Measurements from ENCODE around the gene LYPD6B. TPM values are rescaled to one million over a fixed set of nuclear protein-coding genes. Genes with fewer than 3 reads are reported as not detected.

The LYPD6B gene
- total RNA-seq, 5 donors from 2014 or later (not counting 1 experiment from before 2014, with no cell fraction given), result not detected

DNA sequence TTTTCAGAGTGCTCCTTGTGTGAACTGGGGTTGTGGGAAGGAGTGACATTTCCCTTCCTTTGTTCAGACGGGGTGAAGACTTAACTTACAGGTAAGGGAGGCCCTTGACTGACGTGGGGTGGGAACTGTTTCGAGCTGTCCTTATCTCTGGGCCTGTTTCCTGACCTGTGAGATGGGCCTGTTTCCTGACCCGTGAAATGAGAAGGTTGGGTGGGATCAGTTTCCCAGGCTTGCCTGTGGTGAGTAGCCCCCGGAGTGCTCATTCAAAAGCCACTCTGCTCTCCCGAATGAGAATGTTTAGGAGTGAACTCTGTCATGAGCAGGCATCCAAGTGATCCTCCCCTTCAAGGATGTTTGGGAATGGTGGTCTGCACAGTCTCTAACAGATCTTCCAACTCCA lies 4.1 kb upstream of the LYPD6B start:
- H3K9me3 ChIP-seq, result no peaks in the 10 kb centered on the region
- ChIA-PET CTCF (interaction anchor here in 1 of 2 donors (0.6 kb wide), 1 partner anchor 1054 kb away, joined by 4 read pairs; no protein-coding TSS in a partner anchor), POLR2A (no interaction called here)
- ATAC-seq (replicated peaks in 1 of 4), result no peak
- H3K36me3 Mint-ChIP-seq, result no peaks in the 10 kb centered on the region
- 62% methylated on average over 3 of the region's 6 CpGs for WGBS (ENCODE audit: insufficient coverage)
- H3K27ac Mint-ChIP-seq, result no peak overlapping the region
- H3K27ac ChIP-seq (ENCODE audit: low read length), result no peak overlapping the region
- H3K4me1 Mint-ChIP-seq, result peaks cover 6 to 13% (median 9%) of the 10 kb centered on the region in 3 donors
- H3K9me3 Mint-ChIP-seq, result no peaks in the 10 kb centered on the region
- peaks cover 0 to 4% of the 10 kb centered on the region in 2 experiments for H3K4me1 ChIP-seq (ENCODE audit: control insufficient read depth in 1 of 2, extremely low read depth in 1 of 2, insufficient read depth in 2 of 2, low read length in 2 of 2)
- no peak overlapping the region for H3K4me3 Mint-ChIP-seq
- H3K36me3 ChIP-seq (ENCODE audit: control insufficient read depth in 2 of 2, extremely low read depth in 1 of 2, insufficient read depth in 1 of 2, low read length in 1 of 2), result no peaks in the 10 kb centered on the region
- no peak for DNase-seq
- no peak overlapping the region for H3K4me3 ChIP-seq (ENCODE audit: control insufficient read depth in 1 of 2, extremely low read depth in 1 of 2, low read length in 1 of 2)
- peaks cover 21 to 43% of the 10 kb centered on the region in 2 donors for H3K27me3 Mint-ChIP-seq
- peaks cover 3 to 41% of the 10 kb centered on the region in 2 experiments for H3K27me3 ChIP-seq (replicated peaks in 1 of 2; ENCODE audit: control insufficient read depth in 2 of 2, extremely low read depth in 1 of 2, insufficient read depth in 2 of 2, low read length in 1 of 2)

DNA sequence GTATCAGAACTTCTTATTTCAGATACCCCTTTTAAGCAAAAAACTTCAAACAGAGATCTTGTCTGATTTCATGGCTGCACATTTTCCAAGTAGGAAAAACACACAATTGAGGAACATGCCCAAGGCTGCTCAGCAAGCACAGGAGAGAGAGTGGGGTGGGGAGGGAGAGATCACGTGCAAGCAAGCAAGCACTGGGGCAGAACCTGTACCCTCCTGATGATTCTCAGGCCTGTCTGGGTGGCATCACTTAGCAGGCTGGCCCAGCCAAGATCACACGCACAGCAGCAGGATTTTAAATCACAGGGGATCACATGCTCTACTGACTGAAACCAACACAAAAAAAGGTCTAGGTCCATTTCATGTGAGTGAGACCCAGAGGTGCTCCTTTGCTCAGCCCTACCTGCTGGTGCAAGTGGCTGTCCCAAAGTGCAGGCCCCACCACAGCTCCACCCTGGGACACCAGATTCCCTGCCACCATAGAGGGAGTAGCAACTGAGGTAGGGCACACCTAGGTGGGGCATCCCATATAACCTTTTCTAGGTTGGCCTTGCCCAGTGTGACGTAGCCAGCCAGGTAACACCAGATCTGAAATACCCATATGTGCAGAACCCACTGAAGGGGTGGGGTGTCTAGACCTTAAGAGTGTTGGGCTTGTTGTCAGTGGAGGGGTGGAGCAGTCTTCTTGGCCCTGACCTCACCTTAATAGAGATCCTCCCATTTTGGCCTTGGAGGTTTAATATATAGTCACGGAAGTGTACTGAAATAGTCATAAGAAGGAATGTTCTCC lies 1.8 kb upstream of the LYPD6B start:
- Histone ChIP-seq H3K4me1 (ENCODE audit: control insufficient read depth in 1 of 2, extremely low read depth in 1 of 2, insufficient read depth in 2 of 2, low read length in 2 of 2) (peaks cover 0 to 4% of the 10 kb centered on the region in 2 experiments), H3K27me3 (replicated peaks in 1 of 2; ENCODE audit: control insufficient read depth in 2 of 2, extremely low read depth in 1 of 2, insufficient read depth in 2 of 2, low read length in 1 of 2) (peaks cover 5 to 56% of the 10 kb centered on the region in 2 experiments), H3K36me3 (ENCODE audit: control insufficient read depth in 2 of 2, extremely low read depth in 1 of 2, insufficient read depth in 1 of 2, low read length in 1 of 2) (no peaks in the 10 kb centered on the region), H3K9me3 (no peaks in the 10 kb centered on the region), H3K27ac (ENCODE audit: low read length) (no peak overlapping the region), H3K4me3 (ENCODE audit: control insufficient read depth in 1 of 2, extremely low read depth in 1 of 2, low read length in 1 of 2) (no peak overlapping the region)
- peak overlapping the region in 1 of 3 donors; percentile 26 for H3K4me3 Mint-ChIP-seq
- no peak overlapping the region for H3K27ac Mint-ChIP-seq
- CTCF ChIA-PET, result no interaction called here
- ATAC-seq (replicated peaks in 1 of 4), result no peak
- H3K36me3 Mint-ChIP-seq, result no peaks in the 10 kb centered on the region
- POLR2A ChIA-PET, result no interaction called here
- H3K4me1 Mint-ChIP-seq, result peaks cover 6 to 13% (median 9%) of the 10 kb centered on the region in 3 donors
- DNase-seq, result no peak
- no peaks in the 10 kb centered on the region for H3K9me3 Mint-ChIP-seq
- H3K27me3 Mint-ChIP-seq, result peaks cover 36 to 59% of the 10 kb centered on the region in 2 donors
- WGBS (ENCODE audit: insufficient coverage), result 76% methylated on average over 2 of the region's 4 CpGs

DNA sequence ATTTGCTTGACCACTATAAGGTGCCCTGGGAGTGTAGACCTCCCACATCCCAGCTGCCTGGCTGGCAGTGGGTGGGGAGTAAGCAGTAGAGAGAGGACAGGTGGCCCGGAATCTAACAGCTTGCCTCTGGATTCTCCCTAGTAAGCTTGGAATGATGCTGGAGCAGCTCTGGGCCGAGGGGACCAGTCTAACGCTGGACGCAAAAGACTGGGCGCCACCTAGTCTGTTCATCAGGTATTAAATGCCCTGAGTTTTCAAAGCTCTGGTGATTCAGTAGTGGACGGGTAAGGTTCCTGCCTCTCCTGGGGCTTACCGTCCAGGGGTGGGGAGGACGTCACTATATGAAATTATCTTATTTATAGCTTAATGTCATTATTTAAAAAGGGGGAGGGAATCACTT lies 648 bp upstream of the LYPD6B start:
- no peaks in the 10 kb centered on the region for H3K36me3 ChIP-seq (ENCODE audit: control insufficient read depth in 2 of 2, extremely low read depth in 1 of 2, insufficient read depth in 1 of 2, low read length in 1 of 2)
- Mint-ChIP-seq H3K36me3 (no peaks in the 10 kb centered on the region), H3K27ac (no peak overlapping the region), H3K9me3 (no peaks in the 10 kb centered on the region), H3K4me3 (peak overlapping the region in 2 of 3 donors; percentile 25 to 34), H3K27me3 (peaks cover 39 to 56% of the 10 kb centered on the region in 2 donors), H3K4me1 (peaks cover 5 to 6% (median 6%) of the 10 kb centered on the region in 3 donors)
- no peak for ATAC-seq (replicated peaks in 1 of 4)
- POLR2A ChIA-PET, result no interaction called here
- no peak overlapping the region for H3K4me3 ChIP-seq (ENCODE audit: control insufficient read depth in 1 of 2, extremely low read depth in 1 of 2, low read length in 1 of 2)
- 63% methylated on average over 3 of the region's 8 CpGs for WGBS (ENCODE audit: insufficient coverage)
- no peak for DNase-seq
- no peaks in the 10 kb centered on the region for H3K9me3 ChIP-seq
- no peak overlapping the region for H3K27ac ChIP-seq (ENCODE audit: low read length)
- CTCF ChIA-PET, result no interaction called here
- H3K27me3 ChIP-seq (replicated peaks in 1 of 2; ENCODE audit: control insufficient read depth in 2 of 2, extremely low read depth in 1 of 2, insufficient read depth in 2 of 2, low read length in 1 of 2), result peaks cover 5 to 52% of the 10 kb centered on the region in 2 experiments
- peaks cover 0 to 4% of the 10 kb centered on the region in 2 experiments for H3K4me1 ChIP-seq (ENCODE audit: control insufficient read depth in 1 of 2, extremely low read depth in 1 of 2, insufficient read depth in 2 of 2, low read length in 2 of 2)

DNA sequence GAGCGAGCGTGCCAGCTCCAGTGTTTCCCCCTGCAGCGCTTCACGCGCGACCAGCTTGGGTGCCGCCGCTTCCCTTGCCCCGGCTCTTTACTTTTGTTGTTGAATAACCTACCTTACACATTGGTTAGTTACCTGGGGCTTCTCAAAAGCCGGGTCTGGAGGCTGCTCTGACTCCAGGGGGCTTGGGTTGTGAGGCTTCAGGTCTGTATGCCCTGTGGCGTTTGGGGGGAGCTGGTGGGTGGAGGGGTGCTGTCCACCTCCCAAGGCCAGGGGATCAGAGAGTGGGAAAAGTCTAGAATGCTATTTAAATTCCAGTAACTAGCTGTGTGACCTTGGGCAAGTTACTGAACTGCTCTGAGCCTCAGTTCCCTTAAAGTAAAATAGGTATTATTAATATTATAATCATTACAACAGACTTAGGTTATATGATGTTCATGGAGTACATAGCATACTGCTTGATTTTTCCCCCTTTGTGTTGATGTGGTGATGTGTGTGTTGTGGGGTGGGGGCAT lies 770 bp downstream of the LYPD6B start:
- Mint-ChIP-seq H3K36me3 (no peaks in the 10 kb centered on the region), H3K9me3 (no peaks in the 10 kb centered on the region), H3K27me3 (peaks cover 34 to 47% of the 10 kb centered on the region in 2 donors), H3K27ac (no peak overlapping the region), H3K4me1 (peaks cover 5 to 6% (median 6%) of the 10 kb centered on the region in 3 donors), H3K4me3 (peak overlapping the region in 2 of 3 donors; percentile 13 to 43)
- no peaks in the 10 kb centered on the region for H3K9me3 ChIP-seq
- H3K4me3 ChIP-seq (ENCODE audit: control insufficient read depth in 1 of 2, extremely low read depth in 1 of 2, low read length in 1 of 2), result no peak overlapping the region
- DNase-seq, result no peak
- 37% methylated on average over 4 of the region's 11 CpGs for WGBS (ENCODE audit: insufficient coverage)
- ChIA-PET POLR2A (no interaction called here), CTCF (no interaction called here)
- H3K36me3 ChIP-seq (ENCODE audit: control insufficient read depth in 2 of 2, extremely low read depth in 1 of 2, insufficient read depth in 1 of 2, low read length in 1 of 2), result no peaks in the 10 kb centered on the region
- peaks cover 0 to 4% of the 10 kb centered on the region in 2 experiments for H3K4me1 ChIP-seq (ENCODE audit: control insufficient read depth in 1 of 2, extremely low read depth in 1 of 2, insufficient read depth in 2 of 2, low read length in 2 of 2)
- no peak overlapping the region for H3K27ac ChIP-seq (ENCODE audit: low read length)
- no peak for ATAC-seq (replicated peaks in 1 of 4)
- peaks cover 5 to 51% of the 10 kb centered on the region in 2 experiments for H3K27me3 ChIP-seq (replicated peaks in 1 of 2; ENCODE audit: control insufficient read depth in 2 of 2, extremely low read depth in 1 of 2, insufficient read depth in 2 of 2, low read length in 1 of 2)

DNA sequence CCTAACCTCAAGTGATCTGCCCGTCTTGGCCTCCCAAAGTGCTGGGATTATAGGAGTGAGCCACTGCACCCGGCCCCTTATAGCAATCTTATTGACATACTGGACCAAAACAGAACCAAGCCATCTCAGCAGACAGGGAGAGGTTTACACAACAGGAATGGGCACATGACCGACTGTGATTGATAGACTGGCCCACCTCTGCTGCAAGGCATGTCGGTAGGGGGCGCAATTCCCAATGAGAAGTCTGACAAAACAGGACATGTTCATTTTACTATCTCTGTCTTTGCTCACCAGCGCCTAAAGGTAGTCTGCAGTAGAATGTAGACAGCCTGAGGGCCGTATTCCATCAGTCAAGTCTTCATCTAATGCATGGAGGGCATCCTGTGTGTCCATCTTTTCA lies 2.0 kb downstream of the LYPD6B start:
- 79% methylated on average over 2 of the region's 7 CpGs for WGBS (ENCODE audit: insufficient coverage)
- Histone ChIP-seq H3K36me3 (ENCODE audit: control insufficient read depth in 2 of 2, extremely low read depth in 1 of 2, insufficient read depth in 1 of 2, low read length in 1 of 2) (no peaks in the 10 kb centered on the region), H3K27ac (ENCODE audit: low read length) (no peak overlapping the region), H3K27me3 (replicated peaks in 1 of 2; ENCODE audit: control insufficient read depth in 2 of 2, extremely low read depth in 1 of 2, insufficient read depth in 2 of 2, low read length in 1 of 2) (peaks cover 5 to 47% of the 10 kb centered on the region in 2 experiments), H3K4me1 (ENCODE audit: control insufficient read depth in 1 of 2, extremely low read depth in 1 of 2, insufficient read depth in 2 of 2, low read length in 2 of 2) (peaks cover 0 to 4% of the 10 kb centered on the region in 2 experiments), H3K9me3 (no peaks in the 10 kb centered on the region), H3K4me3 (ENCODE audit: control insufficient read depth in 1 of 2, extremely low read depth in 1 of 2, low read length in 1 of 2) (no peak overlapping the region)
- H3K27ac Mint-ChIP-seq, result no peak overlapping the region
- peaks cover 39 to 43% of the 10 kb centered on the region in 2 donors for H3K27me3 Mint-ChIP-seq
- CTCF ChIA-PET, result interaction anchor here in 1 of 2 donors (0.6 kb wide), 1 partner anchor 1864 kb away, joined by 3 read pairs; no protein-coding TSS in a partner anchor
- ATAC-seq (replicated peaks in 1 of 4) (no peak), DNase-seq (peak in 20 of 35 experiments; percentile 10 to 52 (median 16))
- H3K9me3 Mint-ChIP-seq, result peaks cover 4 to 8% (median 4%) of the 10 kb centered on the region in 3 donors
- POLR2A ChIA-PET, result interaction anchor here in 1 of 2 donors (0.6 kb wide), 1 partner anchor 493 kb away, joined by 3 read pairs; no protein-coding TSS in a partner anchor
- peaks cover 5 to 6% (median 6%) of the 10 kb centered on the region in 3 donors for H3K4me1 Mint-ChIP-seq
- H3K36me3 Mint-ChIP-seq, result no peaks in the 10 kb centered on the region
- H3K4me3 Mint-ChIP-seq, result no peak overlapping the region

DNA sequence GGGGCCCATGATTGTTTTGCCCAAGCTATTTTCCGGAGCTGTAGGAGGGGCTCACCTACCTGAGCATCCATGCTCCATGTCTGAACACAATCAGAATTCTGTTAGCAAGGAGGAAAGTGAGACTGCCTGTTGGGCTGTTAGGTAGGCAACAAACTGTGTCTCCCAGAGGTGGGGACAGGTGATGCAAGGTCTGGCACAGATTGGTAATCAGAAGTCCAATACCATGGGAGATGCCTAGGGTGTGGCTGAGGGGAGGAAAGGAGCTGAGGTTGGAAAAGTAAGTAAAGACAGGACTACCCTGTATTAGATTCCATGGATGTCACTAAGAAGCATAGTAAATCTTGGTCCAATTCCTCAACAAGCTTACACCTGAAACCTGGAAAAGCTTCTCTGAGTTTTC lies 3.0 kb downstream of the LYPD6B start:
- Mint-ChIP-seq H3K4me1 (peaks cover 5 to 6% (median 6%) of the 10 kb centered on the region in 3 donors), H3K36me3 (no peaks in the 10 kb centered on the region), H3K27ac (no peak overlapping the region), H3K27me3 (peaks cover 34 to 40% of the 10 kb centered on the region in 2 donors), H3K4me3 (no peak overlapping the region), H3K9me3 (peaks cover 4 to 14% (median 8%) of the 10 kb centered on the region in 3 donors)
- no peaks in the 10 kb centered on the region for H3K36me3 ChIP-seq (ENCODE audit: control insufficient read depth in 2 of 2, extremely low read depth in 1 of 2, insufficient read depth in 1 of 2, low read length in 1 of 2)
- WGBS (ENCODE audit: insufficient coverage), result no CpG with 5 or more reads among the region's 1 CpG
- ATAC-seq (replicated peaks in 1 of 4), result no peak
- ChIA-PET POLR2A (no interaction called here), CTCF (interaction anchor here in 1 of 2 donors (0.5 kb wide), 1 partner anchor 188 kb away, joined by 4 read pairs; no protein-coding TSS in a partner anchor)
- H3K4me3 ChIP-seq (ENCODE audit: control insufficient read depth in 1 of 2, extremely low read depth in 1 of 2, low read length in 1 of 2), result no peak overlapping the region
- DNase-seq, result no peak
- peaks cover 0 to 4% of the 10 kb centered on the region in 2 experiments for H3K4me1 ChIP-seq (ENCODE audit: control insufficient read depth in 1 of 2, extremely low read depth in 1 of 2, insufficient read depth in 2 of 2, low read length in 2 of 2)
- H3K9me3 ChIP-seq, result no peaks in the 10 kb centered on the region
- peaks cover 5 to 43% of the 10 kb centered on the region in 2 experiments for H3K27me3 ChIP-seq (replicated peaks in 1 of 2; ENCODE audit: control insufficient read depth in 2 of 2, extremely low read depth in 1 of 2, insufficient read depth in 2 of 2, low read length in 1 of 2)
- no peak overlapping the region for H3K27ac ChIP-seq (ENCODE audit: low read length)

Data from T-cell (primary cell).